Bronchial epithelial cell (primary cell): Measurements from ENCODE around the gene PCCB. TPM values are rescaled to one million over a fixed set of nuclear protein-coding genes. Genes with fewer than 3 reads are reported as not detected.
A peak's percentile ranks its signal among the peaks of the same experiment; 100 is the strongest.

ENCODE experiments used
- DNase-seq: peaks from one replicate; pipeline ENCODE4 v3.0.0-alpha.2; 2010; ENCODE audit warnings: low read depth
- FAIRE-seq: peaks from 2 replicates; lab custom pipeline; 2011; peaks lifted over from hg19 to GRCh38; lab: Jason Lieb, UNC
- H3K27me3 ChIP-seq: 2 replicates; pipeline ENCODE4 v1.5.1; 2011; ENCODE audit warnings: low read length; ENCODE audit not compliant: control insufficient read depth, insufficient read depth
- H3K36me3 ChIP-seq: 2 replicates; pipeline ENCODE4 v1.5.1; 2011; ENCODE audit warnings: low read length; ENCODE audit not compliant: control insufficient read depth, insufficient read depth
- H3K4me3 ChIP-seq: 2 replicates; pipeline ENCODE4 v1.5.1; 2011; ENCODE audit warnings: mild to moderate bottlenecking, low read depth, low read length, control low read depth
- total RNA-seq: library from RNA; depleted of rRNA; stranded (reverse); fragments of >200 nt; gene quantifications from 2 replicates; pipeline ENCODE4 v1.2.1, GENCODE V29; 2014
- TF ChIP-seq, protein P1 (sequence below): IDR thresholded peaks from 2 replicates; pipeline ENCODE4 v1.5.1; 2011; ENCODE audit warnings: mild to moderate bottlenecking, moderate library complexity, low read length, control low read depth, inconsistent platforms; ENCODE audit not compliant: insufficient read depth, severe bottlenecking

The PCCB gene
- total RNA-seq, 1 donor from 2014 or later, result 62.1 TPM

DNA sequence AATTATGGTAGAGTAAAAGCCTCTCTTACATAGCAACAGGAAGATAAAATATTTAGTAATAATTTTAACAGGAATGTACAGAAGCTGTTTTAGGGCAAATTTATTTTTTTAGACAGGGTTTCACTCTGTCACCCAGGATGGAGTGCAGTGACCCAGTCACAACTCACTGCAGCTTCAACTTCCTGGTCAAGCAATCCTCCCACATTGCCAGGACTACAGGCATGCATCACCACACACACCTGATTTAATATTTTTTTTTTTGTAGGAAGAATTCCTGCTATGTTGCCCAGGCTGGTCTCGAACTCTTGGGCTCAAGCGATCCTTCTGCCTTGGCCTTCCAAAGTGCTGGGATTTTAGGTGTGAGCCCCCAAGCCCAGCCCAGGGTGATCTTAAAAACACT, 61.1 kb downstream of the PCCB start:
- no peak for DNase-seq

DNA sequence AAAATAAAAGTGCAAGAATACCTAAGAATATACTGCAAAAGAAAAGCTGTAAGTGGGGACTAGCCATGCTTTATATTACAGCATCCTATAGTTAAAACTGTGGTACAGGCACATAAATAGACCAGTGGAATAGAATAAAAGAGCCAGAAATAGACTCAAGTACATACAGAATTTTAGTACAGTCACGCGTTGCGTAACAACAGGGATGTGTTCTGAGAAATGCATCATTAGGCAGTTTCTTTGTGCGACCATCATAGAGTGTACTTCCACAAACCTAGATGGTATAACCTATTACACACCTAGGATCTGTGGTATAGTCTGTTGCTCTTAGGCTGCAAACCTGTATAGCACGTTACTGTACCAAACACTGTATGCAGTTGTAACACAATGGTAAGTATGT, 61.8 kb downstream of the PCCB start:
- DNase-seq, result peak; percentile 13
- H3K27me3 ChIP-seq, result no peaks in the 10 kb centered on the region
- H3K36me3 ChIP-seq, result no peaks in the 10 kb centered on the region
- H3K4me3 ChIP-seq, result no peak overlapping the region
- no peak for FAIRE-seq
- TF ChIP-seq, protein P1, sequence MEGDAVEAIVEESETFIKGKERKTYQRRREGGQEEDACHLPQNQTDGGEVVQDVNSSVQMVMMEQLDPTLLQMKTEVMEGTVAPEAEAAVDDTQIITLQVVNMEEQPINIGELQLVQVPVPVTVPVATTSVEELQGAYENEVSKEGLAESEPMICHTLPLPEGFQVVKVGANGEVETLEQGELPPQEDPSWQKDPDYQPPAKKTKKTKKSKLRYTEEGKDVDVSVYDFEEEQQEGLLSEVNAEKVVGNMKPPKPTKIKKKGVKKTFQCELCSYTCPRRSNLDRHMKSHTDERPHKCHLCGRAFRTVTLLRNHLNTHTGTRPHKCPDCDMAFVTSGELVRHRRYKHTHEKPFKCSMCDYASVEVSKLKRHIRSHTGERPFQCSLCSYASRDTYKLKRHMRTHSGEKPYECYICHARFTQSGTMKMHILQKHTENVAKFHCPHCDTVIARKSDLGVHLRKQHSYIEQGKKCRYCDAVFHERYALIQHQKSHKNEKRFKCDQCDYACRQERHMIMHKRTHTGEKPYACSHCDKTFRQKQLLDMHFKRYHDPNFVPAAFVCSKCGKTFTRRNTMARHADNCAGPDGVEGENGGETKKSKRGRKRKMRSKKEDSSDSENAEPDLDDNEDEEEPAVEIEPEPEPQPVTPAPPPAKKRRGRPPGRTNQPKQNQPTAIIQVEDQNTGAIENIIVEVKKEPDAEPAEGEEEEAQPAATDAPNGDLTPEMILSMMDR, result no peak

More for the DNA sequence above, 61.1 kb downstream of the PCCB start:
- H3K27me3 ChIP-seq, result no peaks in the 10 kb centered on the region
- FAIRE-seq, result no peak
- TF ChIP-seq, protein P1, result no peak
- no peaks in the 10 kb centered on the region for H3K36me3 ChIP-seq
- no peak overlapping the region for H3K4me3 ChIP-seq

DNA sequence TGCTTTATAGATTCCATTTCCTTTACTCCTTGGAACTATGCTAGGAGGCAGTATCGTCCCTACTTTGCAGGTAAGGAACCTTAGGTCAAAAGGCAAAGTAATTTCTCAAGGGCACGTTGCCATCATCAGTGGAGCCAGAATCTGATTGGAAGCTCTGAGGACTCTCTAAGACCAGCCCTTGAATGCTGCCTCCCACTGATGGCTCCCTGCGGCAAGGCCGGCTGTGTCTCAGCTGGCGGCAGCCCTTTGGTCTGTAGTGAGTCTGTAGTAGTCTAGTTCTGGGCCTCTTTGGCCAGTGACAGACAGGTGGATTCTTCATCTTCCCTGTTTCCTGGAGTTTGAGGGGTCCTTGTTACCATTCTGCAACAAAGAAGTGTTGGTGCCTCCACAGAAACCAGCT, 76.2 kb downstream of the PCCB start:
- Histone ChIP-seq H3K36me3 (peaks cover 3% of the 10 kb centered on the region), H3K27me3 (no peaks in the 10 kb centered on the region), H3K4me3 (no peak overlapping the region)
- no peak for DNase-seq
- TF ChIP-seq, protein P1, result no peak
- no peak for FAIRE-seq

DNA sequence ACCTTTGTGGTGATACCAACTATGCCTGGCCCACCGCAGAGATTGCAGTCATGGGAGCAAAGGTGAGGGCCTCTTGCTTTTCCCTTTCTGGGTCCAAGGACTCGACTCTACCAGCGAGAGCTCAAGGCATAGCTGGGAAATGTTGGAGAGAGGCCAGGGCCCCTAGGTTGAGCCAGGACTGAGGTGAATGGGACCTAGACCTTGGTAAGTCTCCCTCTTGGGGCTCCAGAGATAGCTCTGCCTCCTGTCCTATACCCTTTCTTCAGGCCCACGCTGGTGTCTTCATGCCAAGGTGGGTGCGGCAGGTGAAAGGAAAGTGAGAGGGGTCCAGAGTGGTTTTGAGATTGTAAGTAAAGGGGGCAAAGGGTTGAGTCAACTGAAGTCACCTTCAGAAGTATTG, 77.5 kb downstream of the PCCB start:
- DNase-seq (no peak), FAIRE-seq (no peak)
- Histone ChIP-seq H3K4me3 (no peak overlapping the region), H3K27me3 (no peaks in the 10 kb centered on the region), H3K36me3 (peaks cover 3% of the 10 kb centered on the region)
- TF ChIP-seq, protein P1, result no peak

DNA sequence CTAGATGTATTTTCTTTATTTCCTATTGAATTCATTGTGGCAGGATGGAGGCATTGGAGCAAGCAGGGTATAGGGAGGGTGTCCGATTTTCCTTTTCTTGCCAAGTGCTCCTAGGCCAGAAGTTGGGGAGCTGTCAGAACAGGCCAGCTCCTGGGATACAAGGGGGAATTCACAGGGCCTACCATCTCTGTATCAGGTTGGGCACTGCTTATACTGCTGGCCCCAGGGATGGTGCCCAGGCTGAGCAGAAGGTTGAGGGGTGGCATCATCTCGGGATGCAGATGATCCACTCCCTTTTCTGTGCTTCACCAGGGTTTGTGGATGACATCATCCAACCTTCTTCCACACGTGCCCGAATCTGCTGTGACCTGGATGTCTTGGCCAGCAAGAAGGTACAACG, 79.5 kb downstream of the PCCB start:
- no peaks in the 10 kb centered on the region for H3K27me3 ChIP-seq
- H3K4me3 ChIP-seq, result no peak overlapping the region
- TF ChIP-seq, protein P1, result no peak
- FAIRE-seq (no peak), DNase-seq (no peak)
- peaks cover 3% of the 10 kb centered on the region for H3K36me3 ChIP-seq

DNA sequence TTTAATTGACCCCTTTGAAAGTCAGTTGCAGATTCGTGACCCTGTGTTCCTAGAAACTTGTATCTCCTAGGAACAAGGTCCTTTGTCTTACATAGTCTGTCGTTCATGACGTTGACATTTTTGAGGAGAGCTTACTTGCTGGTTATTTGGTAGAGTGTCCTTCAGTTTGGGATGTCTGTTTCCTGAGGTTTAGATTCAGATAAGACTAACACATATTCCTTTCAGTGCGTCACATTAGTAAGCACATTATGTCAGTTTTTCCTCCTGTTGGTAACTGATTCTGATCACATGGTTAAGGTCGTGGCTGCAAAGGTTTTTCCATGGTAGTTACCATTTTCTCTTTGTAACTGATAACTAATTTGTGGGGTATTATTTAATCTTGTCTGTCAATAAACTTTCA, 80.8 kb downstream of the PCCB start:
- no peak for FAIRE-seq
- TF ChIP-seq, protein P1, result no peak
- no peak for DNase-seq
- no peaks in the 10 kb centered on the region for H3K27me3 ChIP-seq
- no peak overlapping the region for H3K4me3 ChIP-seq
- peaks cover 5% of the 10 kb centered on the region for H3K36me3 ChIP-seq
